GM18502 (cell line): ENCODE results near the gene IQSEC3.

Source experiments
- ATAC-seq: cut with Tn5 transposase; IDR thresholded peaks from one replicate; pipeline ENCODE4 v1.9.1; 2021; ENCODE audit warnings: mild to moderate bottlenecking; ENCODE audit not compliant: unreplicated experiment, poor library complexity

IQSEC3 gene

DNA sequence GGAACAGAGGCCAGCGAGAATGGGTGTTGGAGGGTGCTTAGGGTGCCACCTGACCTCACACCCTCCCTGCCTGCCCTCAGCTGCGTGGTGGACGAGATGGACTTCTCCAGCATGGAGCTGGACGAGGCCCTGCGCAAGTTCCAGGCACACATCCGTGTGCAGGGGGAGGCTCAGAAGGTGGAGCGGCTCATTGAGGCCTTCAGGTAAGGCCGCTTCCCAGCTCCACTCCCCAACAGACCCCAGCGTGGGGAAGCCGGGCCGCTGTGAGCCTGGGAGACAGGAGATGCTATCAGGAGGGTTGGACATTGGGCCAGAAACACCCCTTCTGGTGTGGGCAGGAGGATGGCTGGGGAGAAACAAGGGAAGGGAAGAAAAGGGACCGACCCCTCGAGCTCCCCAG, 90.4 kb downstream of the IQSEC3 start:
- no peak for ATAC-seq

DNA sequence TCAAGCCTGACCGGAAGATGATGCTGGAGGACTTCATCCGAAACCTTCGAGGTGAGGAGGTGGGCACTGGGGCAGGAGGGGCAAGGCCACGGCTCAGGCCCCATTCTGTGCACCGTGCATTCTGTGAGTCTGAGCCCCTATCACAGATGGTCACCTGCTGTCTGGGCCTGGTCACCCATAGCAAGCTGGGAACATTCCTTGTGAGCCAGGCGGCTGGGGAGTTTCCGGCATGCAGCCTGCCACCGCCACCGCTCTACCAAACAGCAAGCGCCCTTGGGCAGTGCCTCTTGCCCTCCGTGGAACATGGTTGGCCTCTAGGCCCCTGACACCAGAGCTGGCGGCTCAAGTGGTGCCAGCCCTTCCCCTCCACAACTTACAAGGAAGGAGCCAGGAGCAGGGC, 91.1 kb downstream of the IQSEC3 start:
- no peak for ATAC-seq

DNA sequence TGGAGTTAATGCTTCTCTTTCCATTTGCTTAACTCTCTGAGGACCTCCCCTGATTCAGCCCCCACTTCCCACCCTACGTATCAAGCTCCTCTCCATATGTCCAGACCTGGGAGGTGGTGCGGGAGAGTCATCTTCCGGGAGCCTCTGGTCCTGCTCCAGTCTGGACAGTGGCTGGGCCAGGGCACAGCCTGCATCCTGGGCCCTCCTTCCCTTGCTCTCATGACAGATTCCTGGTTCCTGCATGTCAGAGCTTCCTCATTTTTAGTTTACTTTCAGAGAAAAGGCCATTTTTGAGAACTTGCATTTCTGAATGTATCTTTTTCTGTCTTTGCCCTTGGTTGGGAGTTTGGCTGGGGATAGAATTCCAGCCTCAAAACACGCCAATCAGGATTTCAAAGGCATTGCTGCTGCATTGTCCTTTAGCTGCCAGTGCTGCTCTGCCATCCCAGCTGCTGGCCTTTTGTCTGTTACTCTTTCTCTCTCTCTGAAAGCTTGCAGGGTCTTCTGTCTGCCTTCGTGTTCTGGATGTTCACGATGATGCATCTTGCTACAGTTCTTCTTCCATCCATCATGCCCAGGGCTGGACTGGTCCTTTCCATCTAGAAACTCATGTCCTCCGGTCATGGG, 92.7 kb downstream of the IQSEC3 start:
- ATAC-seq = no peak

DNA sequence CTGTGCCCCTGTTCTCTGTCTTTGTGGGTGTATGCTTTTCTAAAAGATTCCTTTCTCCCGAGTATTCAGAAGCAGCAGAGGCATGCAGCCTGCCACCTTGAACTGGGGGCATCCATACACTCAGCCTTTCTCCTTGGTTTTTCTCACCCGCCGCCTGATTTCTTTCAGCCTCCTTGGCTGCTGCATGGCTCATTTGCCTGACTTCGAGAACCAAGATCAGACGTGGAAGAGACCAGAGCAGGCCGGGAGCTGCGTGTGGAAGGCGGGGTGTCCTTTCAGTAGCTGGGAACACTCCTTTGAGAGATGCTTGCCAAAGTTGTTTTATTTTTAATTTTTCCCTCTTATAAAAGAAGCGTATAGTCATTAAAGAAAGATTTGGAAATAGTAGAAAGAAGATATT, 94.3 kb downstream of the IQSEC3 start:
- ATAC-seq = no peak

DNA sequence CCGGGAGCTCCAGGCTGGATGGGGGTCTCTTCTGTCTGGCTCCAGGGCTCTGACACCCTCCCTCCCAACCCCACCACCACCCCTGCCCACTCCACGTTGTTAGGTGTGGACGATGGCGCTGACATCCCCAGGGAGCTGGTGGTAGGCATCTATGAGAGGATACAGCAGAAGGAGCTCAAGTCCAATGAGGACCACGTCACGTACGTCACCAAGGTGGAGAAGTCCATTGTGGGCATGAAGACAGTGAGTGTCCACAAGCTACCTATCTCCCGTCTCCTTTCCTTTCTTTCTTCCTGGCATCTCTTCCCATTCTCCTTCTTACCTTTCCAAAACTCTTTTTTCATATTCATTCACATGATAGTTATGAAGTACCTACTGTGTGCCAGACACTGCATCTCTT, 95.3 kb downstream of the IQSEC3 start:
- no peak for ATAC-seq

DNA sequence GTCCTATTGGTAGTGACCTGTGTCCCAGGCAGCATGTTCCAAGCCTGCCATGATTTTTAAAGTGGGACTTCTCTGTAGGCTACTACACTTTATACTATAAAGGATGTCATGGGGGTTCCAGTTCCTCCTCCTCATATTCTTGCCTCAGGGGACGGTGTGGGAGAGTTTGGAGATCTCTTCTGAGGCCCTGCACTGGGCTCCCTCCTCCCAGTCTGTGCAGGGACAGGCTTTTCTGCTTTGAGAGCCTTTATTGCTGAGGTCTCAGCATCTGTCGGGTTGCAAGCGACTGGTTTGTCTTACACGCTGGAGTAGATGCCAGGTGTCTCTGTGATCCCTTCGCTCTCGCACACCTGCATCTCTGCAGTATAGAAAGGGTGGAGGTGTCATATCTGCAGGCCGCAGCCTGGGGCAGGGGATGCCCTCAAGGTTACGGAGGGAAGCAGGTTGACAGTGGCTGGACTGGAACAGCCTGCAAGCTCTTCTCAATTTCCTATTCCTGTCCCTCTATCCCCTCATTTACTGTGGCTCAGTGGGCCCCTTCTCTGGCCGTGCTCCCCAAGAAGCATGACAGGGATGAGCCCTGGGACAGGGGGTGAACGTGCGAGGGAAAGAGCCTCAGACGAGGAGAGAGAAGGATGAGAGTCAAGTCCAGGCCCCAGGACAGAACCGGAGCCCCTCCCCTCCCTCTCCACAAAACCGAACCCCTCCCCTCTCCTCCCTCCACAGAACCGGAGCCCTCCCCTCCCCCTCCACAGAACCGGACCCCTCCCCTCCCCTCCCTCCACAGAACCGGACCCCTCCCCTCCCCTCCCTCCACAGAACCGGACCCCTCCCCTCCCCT, 96.1 kb downstream of the IQSEC3 start:
- ATAC-seq = no peak

DNA sequence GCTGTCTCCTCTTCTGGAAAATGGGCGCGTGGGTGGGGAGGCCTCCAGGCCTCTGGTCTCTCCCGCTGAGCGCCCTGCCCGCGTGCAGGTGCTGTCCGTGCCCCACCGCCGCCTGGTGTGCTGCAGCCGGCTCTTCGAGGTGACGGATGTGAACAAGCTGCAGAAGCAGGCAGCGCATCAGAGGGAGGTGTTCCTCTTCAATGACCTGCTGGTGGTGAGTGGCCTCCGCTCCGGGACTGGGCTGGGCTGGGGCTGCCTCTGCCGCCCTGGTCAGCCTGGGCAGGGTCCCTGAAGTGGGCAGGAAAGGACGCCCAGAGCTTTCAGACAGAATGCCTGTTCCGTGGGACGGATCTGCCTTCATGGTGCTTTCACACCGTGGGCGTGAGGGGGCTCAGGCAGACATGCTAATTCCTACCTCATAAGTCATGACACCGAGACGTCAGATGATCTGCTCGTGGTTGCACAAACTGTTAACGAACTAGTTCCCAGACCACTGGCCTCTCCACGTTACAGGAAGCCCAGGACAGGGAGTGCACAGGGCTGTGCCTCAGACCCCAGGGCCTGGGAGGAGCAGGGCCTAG, 96.9 kb downstream of the IQSEC3 start:
- no peak for ATAC-seq

DNA sequence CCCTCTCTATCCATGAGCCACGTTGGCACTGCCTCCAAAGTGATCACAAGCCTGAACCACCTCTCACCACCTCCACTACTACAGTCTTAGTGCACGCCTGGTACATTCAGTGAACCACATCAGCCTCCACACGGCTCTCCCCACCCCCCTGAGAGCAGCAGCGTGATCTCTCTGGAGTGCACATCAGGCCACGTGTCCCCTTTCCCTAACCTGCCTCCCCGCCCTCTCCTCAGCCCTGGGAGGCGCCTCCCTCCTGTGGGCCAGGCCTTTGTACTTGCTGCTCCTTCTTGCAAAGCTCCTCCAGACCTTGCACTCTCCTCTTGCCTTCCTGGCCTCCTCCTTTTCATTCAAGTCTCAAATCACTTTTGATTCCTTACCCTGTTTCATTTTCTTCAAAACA, 97.6 kb downstream of the IQSEC3 start:
- no peak for ATAC-seq

DNA sequence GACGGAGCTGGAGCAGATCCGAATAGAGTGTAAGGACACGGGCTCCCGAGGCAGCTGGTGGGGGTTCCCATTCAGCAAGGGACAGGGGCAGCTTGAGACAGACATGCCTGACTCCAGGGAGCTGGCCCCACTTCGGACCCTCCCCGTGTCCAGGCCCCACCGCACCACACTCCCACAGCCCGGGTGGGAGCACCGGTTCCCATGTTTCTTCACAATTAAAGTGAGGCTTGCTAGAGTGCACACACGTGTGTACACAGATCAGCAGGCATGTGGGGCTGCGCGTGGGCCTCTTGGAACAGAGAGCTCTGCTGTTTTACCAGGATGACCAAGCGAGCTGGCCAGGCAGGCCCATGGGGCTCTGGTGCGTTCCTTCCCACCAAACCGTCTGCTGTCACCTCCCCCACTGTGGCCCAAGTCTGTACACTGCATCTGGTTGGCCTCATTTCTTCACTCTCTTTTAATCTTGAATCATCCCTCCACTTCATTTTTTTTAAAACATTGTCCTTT, 99.3 kb downstream of the IQSEC3 start:
- ATAC-seq = no peak

DNA sequence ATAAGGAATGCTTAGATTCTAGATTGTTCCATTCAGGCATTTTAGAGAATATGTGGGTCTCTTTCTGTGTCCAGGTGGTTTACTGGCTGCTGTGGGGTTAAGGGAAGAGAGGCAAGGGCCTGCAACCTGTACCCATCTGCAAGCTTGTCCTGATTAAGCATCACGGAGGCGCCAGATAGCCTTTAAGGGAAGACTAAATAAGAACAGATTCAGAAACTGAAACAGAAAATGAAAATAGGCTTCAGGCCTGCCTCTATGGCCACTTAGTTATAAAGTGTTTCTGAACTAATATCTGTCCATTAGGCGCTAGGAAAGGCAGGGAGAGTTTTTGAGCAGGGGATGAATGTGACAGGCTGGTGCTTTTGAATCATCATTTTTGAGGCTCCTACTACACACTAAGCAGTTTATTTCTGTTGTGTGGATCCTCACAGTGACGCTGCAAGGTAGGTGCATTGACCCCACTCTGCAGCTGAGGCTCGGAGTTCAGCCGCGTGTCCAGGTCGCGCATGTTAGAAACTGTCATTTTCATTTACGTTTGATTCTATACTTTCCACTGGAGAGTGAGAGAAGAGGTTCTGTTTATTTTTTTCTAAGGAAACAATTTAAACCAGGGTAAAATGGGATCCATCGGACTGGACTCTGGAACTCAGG, 100.0 kb downstream of the IQSEC3 start:
- no peak for ATAC-seq

DNA sequence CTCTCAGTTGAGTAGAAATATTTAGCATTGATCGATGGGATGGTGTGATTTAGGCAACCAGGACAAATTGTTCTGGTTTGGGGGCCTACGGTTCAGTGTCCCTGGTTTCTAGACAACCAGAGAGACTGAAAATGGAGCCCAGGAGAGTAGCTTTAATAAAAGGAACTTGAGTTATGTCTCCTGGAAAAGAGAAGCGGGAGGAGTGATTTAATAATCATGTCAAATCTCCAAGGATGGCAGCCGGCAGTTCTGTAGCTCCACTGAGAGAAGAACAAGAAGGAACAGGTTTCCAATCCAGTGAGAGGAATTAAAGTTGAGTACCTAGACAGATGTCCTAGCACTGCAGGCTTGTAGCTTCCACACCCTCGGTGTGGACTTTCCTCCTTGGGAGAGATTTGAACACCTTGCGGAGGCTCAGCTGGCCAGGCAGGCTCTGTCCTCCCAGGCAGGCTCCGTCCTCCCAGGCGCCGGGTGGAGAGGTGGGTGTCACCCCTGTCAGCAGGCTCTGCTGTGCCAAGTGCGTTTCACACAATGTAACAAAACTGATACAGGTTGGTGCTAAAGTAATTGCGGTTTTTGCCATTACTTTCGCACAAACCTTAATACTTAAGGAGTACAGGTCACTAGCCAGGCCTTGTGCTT, 101.5 kb downstream of the IQSEC3 start:
- ATAC-seq = no peak

DNA sequence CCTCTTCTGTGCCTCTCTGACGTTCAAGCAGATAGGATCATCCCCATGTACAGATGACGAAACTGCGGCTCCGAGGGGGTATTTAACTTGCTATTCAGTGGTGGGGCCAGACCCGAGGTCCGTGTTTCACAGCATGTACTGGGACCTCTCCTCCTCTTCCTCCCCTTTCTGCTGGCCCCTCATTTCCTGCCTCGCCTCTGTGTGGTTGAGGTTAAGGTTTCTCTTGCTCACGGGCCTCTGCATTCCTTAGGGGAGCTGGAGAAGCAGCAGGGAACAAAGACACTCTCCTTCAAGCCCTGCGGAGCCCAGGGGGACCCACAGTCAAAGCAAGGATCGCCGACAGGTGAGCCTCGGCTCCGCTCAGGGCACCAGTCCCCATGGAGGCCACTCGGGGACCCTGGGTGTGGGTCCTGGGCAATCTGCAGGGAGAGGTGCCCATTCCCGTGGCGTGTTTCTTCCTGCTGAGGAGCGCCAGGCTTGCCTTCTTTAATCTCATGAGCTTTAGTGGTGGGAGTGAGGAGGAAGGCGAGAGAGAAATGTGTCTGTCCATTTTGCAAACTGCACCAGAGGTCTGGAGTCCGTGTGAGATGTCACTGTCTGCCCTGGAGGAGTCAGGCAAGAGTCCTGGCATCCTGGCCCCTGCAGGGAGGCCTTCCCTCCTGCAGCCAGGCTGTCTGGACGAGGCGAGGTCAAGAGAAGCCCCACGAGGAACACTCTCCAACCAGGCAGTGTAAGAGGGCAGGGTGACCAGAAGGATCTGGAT, 102.4 kb downstream of the IQSEC3 start:
- no peak for ATAC-seq

DNA sequence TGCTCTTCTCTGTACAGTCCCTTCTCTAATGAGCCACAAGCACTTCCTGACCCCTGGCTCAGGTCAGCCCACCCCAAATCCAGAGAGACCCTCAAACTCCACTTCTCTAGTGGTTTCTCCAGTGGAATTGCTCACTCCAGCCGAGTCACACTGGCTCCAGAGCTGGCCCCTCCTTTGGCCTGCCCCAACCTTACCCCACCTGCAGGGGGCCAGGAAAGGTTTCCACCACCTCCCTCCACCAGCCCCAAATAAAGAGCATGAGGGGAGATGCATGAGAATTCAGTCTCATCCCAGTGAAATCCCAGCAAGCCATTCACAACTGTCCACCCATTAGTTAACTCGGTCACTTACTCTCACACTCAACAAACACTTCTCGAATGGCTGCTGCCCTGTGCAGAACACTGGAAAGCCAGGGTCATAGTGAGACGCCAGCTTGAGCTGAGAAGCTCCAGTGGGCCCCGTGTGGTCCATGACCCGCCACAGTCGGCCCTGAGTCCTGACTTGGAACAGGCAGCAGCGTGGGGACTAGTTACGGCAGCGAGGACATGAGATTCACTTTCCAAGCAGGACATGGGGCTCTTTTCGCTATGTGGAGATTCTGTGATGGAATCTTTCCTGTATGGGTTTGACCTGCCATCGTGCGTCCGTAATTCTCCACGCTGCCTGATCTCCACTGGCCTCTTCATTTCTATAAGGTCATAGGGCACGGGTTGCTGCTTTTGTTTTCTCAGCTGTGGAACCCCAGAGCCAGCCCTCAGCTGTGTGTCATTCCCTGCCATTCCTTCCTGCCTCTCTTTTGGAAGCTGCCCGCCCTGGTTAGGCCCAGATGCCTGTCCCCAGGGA, 103.2 kb downstream of the IQSEC3 start:
- ATAC-seq = no peak

DNA sequence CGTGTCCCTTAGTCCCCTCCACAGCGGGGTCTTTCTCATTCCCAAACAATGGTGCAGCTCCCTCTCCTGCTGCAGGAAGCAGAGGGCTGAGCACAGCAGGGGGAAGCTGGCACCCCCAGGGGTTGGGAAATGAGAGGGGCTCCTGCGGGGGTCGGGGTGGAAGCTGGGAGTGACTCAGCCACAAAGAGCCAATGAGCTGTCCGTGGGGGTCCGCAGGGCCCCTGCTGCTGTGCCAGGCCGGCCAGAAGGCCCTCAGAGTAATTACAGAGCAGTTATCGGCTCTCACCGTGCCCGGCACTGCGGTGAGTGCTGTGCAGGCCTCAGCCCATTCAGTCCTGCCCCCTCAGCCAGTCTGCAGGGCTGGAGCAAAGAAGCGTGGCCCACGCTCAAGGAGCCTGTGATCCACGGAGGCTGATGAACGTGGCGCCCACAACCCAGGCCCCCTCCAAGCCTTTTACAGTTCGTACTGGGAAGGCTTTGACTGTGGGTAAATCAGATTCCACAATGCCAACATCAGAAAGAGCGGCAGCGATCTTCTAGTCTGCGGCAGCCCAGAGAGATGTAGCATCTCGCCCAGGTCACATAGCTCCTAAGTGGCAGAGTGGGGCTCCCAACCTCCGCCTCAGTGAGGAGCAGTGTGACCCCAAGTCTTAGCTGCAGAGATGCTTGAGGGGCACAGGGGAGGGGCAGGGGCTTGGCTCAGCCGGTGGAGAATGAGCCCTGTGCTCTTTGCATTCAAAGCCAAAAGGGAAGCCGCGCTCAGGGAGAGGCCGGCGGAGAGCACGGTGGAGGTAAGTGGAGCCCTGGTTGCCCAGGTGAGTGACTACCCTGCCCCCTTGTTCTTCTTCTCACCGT, 104.0 kb downstream of the IQSEC3 start:
- no peak for ATAC-seq

DNA sequence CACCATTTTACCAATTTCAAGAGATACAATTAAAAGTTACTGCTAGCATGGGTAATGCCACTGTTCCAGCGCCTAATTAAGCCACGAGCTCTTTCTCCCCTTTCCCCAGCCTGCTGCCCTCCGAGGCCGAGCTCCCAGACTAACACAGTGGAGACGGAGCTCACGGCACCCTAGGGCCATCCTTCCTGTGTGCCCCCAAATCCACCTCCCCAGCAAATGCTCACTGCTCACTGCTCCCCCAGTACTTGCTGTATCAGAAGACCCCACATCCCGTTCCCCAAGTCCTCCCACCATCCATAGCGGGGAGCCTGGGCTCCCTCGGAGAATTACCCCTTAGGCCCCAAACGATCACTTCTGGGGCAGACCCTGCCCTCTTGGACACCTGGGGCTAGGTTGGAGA, 104.7 kb downstream of the IQSEC3 start:
- ATAC-seq = no peak

DNA sequence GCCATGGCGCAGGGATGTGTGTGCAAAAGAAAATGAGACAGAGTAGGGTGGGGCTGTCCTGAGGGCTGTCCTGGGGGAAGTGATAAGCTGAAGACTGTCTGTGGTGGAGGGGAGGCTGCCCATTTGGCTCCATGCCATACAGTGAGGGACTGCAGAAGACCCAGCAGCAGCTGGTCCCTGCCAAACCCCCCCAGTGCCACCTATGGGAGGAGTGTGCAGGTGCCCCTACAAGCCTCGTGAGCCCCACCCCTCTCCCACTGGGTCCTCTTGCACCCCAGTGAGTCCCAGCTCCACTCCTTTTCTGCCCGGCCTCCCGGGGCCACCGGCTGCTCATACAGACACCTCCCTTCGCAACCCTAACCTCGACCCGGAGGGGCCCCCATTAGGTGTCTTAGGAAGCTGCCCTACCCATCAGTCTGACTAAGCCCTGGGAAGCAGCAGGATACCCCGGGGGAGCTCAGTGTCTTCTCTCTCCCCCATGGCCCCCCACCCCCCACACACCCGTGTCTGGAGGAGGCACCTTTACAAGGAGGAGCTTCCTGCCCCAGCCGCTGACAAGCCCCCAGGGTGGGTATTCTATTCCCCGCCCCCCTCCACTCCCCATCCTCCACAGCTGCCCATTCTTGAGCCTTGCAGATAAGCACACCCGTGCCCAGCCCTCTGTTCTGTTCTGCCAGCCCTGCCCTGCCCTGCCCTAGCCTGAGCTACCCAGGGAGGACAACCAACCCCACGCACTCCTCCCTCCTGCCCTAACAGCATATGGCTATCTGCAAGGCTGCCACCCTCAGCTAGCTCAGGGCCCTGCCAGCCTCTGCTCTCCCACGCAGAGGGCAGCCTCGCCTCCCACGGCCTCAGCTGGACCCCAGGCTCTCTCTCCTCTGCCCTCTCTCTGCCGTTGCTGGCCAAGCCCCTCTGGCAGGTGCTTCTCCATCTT, 105.4 kb downstream of the IQSEC3 start:
- no peak for ATAC-seq

DNA sequence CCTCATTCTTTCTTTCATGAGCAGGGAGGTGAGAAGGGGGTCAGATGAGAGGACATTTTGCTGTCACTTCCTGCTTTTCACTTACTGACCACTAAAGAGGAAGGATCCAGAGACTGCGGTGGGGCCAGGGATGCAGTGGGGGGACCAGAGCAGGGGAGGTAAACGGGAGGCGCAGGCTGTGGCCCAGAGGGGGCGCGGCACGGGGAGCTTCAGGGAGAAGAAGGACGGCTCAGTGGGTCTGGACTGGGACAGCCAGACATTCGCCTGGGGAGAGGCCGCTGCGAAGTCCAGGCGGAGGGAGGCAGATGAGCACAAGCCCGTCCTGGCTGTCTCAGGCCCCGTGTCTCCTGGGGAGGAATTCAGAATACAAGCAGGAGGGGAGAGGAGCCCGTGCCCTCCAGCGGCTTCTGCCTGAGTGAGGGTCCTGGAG, 106.2 kb downstream of the IQSEC3 start:
- ATAC-seq = no peak
